Neuronal stem cell (in vitro differentiated cells): Measurements from ENCODE around the gene WFIKKN1.
A peak's percentile ranks its signal among the peaks of the same experiment; 100 is the strongest.

Source experiments
- DNase-seq: peaks from one replicate; pipeline ENCODE4 v3.0.0-alpha.2; 2013; ENCODE audit warnings: low spot score
- H2AFZ ChIP-seq: one replicate; pipeline ENCODE4 v1.6.1; 2013; ENCODE audit warnings: mild to moderate bottlenecking, low read length, inconsistent platforms
- H2AK5ac ChIP-seq: 2 replicates; pipeline ENCODE4 v1.6.1; 2013; ENCODE audit warnings: low read depth, mild to moderate bottlenecking, inconsistent platforms, low read length, moderate library complexity, mixed read lengths
- H2BK120ac ChIP-seq: 2 replicates; pipeline ENCODE4 v1.6.1; 2013; ENCODE audit warnings: low read depth, mild to moderate bottlenecking, inconsistent platforms, low read length, moderate library complexity, mixed read lengths
- H2BK12ac ChIP-seq: one replicate; pipeline ENCODE4 v1.6.1; 2013; ENCODE audit warnings: low read length, inconsistent platforms
- H2BK15ac ChIP-seq: 2 replicates; pipeline ENCODE4 v1.6.1; 2013; ENCODE audit warnings: mild to moderate bottlenecking, low read length, inconsistent platforms, mixed read lengths
- H2BK5ac ChIP-seq: one replicate; pipeline ENCODE4 v1.6.1; 2013; ENCODE audit warnings: inconsistent platforms, mild to moderate bottlenecking, low read length, moderate library complexity
- H3K14ac ChIP-seq: one replicate; pipeline ENCODE4 v1.6.1; 2013; ENCODE audit warnings: low read length, inconsistent platforms
- H3K18ac ChIP-seq: 2 replicates; pipeline ENCODE4 v1.6.1; 2013; ENCODE audit warnings: low read length, inconsistent platforms
- H3K23ac ChIP-seq: 2 replicates; pipeline ENCODE4 v1.6.1; 2013; ENCODE audit warnings: low read depth, mild to moderate bottlenecking, mixed read lengths, low read length, inconsistent platforms; ENCODE audit not compliant: poor library complexity
- H3K27ac ChIP-seq: replicated peaks from 3 replicates; pipeline ENCODE4 v1.5.1; 2013; ENCODE audit warnings: low read length, inconsistent platforms
- H3K27me3 ChIP-seq, 3 experiments: 2 replicates each; pipeline ENCODE4 v1.6.1; 2013; ENCODE audit warnings: low read length in 3 of 3, mild to moderate bottlenecking in 2 of 3, inconsistent platforms in 1 of 3, low read depth in 1 of 3, mixed read lengths in 1 of 3, moderate library complexity in 1 of 3; ENCODE audit not compliant: control insufficient read depth in 3 of 3, insufficient read depth in 3 of 3
- H3K36me3 ChIP-seq, 2 donors: replicated peaks in 1 of 2; 2 replicates each; pipeline ENCODE4 v1.6.1; 2013; ENCODE audit warnings: low read length in 2 of 2; ENCODE audit not compliant: control insufficient read depth in 2 of 2, insufficient read depth in 2 of 2
- H3K4ac ChIP-seq: 2 replicates; pipeline ENCODE4 v1.6.1; 2013; ENCODE audit warnings: inconsistent platforms, mild to moderate bottlenecking, low read length, moderate library complexity
- H3K4me1 ChIP-seq, 2 donors: 1 replicate in 1 of 2; 2 replicates in 1 of 2; pipeline ENCODE4 v1.6.1; 2013; ENCODE audit warnings: low read length in 2 of 2, low read depth in 1 of 2; ENCODE audit not compliant: control insufficient read depth in 2 of 2, insufficient read depth in 1 of 2
- H3K4me2 ChIP-seq: one replicate; pipeline ENCODE4 v1.6.1; 2013; ENCODE audit warnings: mild to moderate bottlenecking, low read length, inconsistent platforms; ENCODE audit not compliant: insufficient read depth, poor library complexity, severe bottlenecking
- H3K4me3 ChIP-seq, 2 donors: 2 replicates each; pipeline ENCODE4 v1.5.1; 2013; ENCODE audit warnings: low read length in 2 of 2, mild to moderate bottlenecking in 2 of 2, inconsistent platforms in 1 of 2, moderate library complexity in 1 of 2
- H3K79me1 ChIP-seq: one replicate; pipeline ENCODE4 v1.6.1; 2013; ENCODE audit warnings: low read depth, mild to moderate bottlenecking, inconsistent platforms, low read length, moderate library complexity
- H3K9ac ChIP-seq: one replicate; pipeline ENCODE4 v1.6.1; 2013; ENCODE audit warnings: mild to moderate bottlenecking, low read depth, low read length, inconsistent platforms; ENCODE audit not compliant: poor library complexity
- H3K9me3 ChIP-seq, 2 donors: replicated peaks in 1 of 2; 2 replicates each; pipeline versions ENCODE3 to v1.6.1; 2013; ENCODE audit warnings: low read length in 2 of 2, mild to moderate bottlenecking in 2 of 2, inconsistent platforms in 1 of 2, low read depth in 1 of 2, mixed read lengths in 1 of 2, moderate library complexity in 1 of 2; ENCODE audit not compliant: control insufficient read depth in 2 of 2, insufficient read depth in 1 of 2
- H4K8ac ChIP-seq: one replicate; pipeline ENCODE4 v1.6.1; 2013; ENCODE audit warnings: low read depth, mild to moderate bottlenecking, inconsistent platforms, low read length, moderate library complexity
- H4K91ac ChIP-seq: one replicate; pipeline ENCODE4 v1.6.1; 2013; ENCODE audit warnings: low read length, low read depth, mild to moderate bottlenecking, inconsistent platforms; ENCODE audit not compliant: poor library complexity
- WGBS, 2 donors: extraction: QIAGEN DNeasy Blood & Tissue Kit; methylation state at CpG; one replicate each; pipeline ENCODE4 v1.1.7; 2013; ENCODE audit warnings: missing lambda C conversion rate in 2 of 2, mixed read lengths in 1 of 2; ENCODE audit not compliant: insufficient read length in 2 of 2, insufficient replicate concordance in 1 of 2; ENCODE audit errors: extremely low coverage in 2 of 2; 5-methylcytosine and 5-hydroxymethylcytosine counted together

WFIKKN1 gene

GRCh38 chr16:648071-648780 lies 17.4 kb downstream of the WFIKKN1 start:
- WGBS, 2 donors: no CpG with 5 or more reads among the region's 24 CpGs
- H3K9ac ChIP-seq: no peak overlapping the region
- H2BK12ac ChIP-seq: no peak overlapping the region
- peak overlapping the region; percentile 89 for H3K14ac ChIP-seq
- H3K4ac ChIP-seq: no peak overlapping the region
- peak overlapping the region; percentile 76 for H2BK120ac ChIP-seq
- peak overlapping the region; percentile 69 for H2AFZ ChIP-seq
- H3K4me1 ChIP-seq: peaks cover 9 to 16% of the 10 kb centered on the region in 2 donors
- peaks cover 14% of the 10 kb centered on the region for H3K79me1 ChIP-seq
- no peak overlapping the region for H3K23ac ChIP-seq
- no peak overlapping the region for H4K91ac ChIP-seq
- H3K27me3 ChIP-seq: peaks cover 0 to 4% (median 0%) of the 10 kb centered on the region in 3 experiments
- peak overlapping the region; percentile 80 to 89 for H3K4me3 ChIP-seq
- peak overlapping the region; percentile 58 for H3K27ac ChIP-seq
- H3K18ac ChIP-seq: peak overlapping the region; percentile 97
- no peaks in the 10 kb centered on the region for H3K9me3 ChIP-seq
- H2BK15ac ChIP-seq: peak overlapping the region; percentile 84
- H3K4me2 ChIP-seq: peak overlapping the region; percentile 83
- DNase-seq: no peak
- no peak overlapping the region for H4K8ac ChIP-seq
- peak overlapping the region; percentile 79 for H2AK5ac ChIP-seq
- peaks cover 0 to 21% of the 10 kb centered on the region in 2 donors for H3K36me3 ChIP-seq
- H2BK5ac ChIP-seq: peak overlapping the region; percentile 96

GRCh38 chr16:648781-649589 lies 18.2 kb downstream of the WFIKKN1 start, which contains the start of gene WDR90:
Gene WDR90 (plus strand): TSS chr16:649365. CDS start chr16:649417, 52 bp downstream.
- Histone ChIP-seq H2BK12ac (peak within 1 kb of the TSS; percentile 73), H3K4ac (peak within 1 kb of the TSS; percentile 11), H3K27ac (peak within 1 kb of the TSS; percentile 58), H3K36me3 (peaks cover 2 to 28% of the 10 kb centered on the region in 2 donors), H3K4me2 (peak within 1 kb of the TSS; percentile 83), H3K4me1 (peaks cover 9 to 16% of the 10 kb centered on the region in 2 donors), H2AK5ac (peak within 1 kb of the TSS; percentile 79), H3K9ac (peak within 1 kb of the TSS; percentile 98), H3K9me3 (no peaks in the 10 kb centered on the region), H3K79me1 (peaks cover 15% of the 10 kb centered on the region), H3K27me3 (no peaks in the 10 kb centered on the region), H2BK5ac (peak within 1 kb of the TSS; percentile 96), H2BK15ac (peak within 1 kb of the TSS; percentile 92), H4K8ac (no peak within 1 kb of the TSS), H3K4me3 (peak within 1 kb of the TSS; percentile 80 to 89), H3K18ac (peak within 1 kb of the TSS; percentile 97), H2BK120ac (peak within 1 kb of the TSS; percentile 76), H2AFZ (peak within 1 kb of the TSS; percentile 69), H4K91ac (no peak within 1 kb of the TSS), H3K23ac (peak within 1 kb of the TSS; percentile 95), H3K14ac (peak within 1 kb of the TSS; percentile 89)
- no CpG with 5 or more reads among the region's 91 CpGs for WGBS, 2 donors
- peak; percentile 86 for DNase-seq

- no peak overlapping the region for H4K8ac ChIP-seq
- H2AFZ ChIP-seq: peak overlapping the region; percentile 69
- no peak overlapping the region for H4K91ac ChIP-seq
- no peak overlapping the region for H3K27ac ChIP-seq
- H2BK5ac ChIP-seq: no peak overlapping the region
- no peak overlapping the region for H2BK15ac ChIP-seq
- H3K79me1 ChIP-seq: peaks cover 15% of the 10 kb centered on the region
- H3K27me3 ChIP-seq: no peaks in the 10 kb centered on the region
- H3K4ac ChIP-seq: no peak overlapping the region
- no peaks in the 10 kb centered on the region for H3K9me3 ChIP-seq
- H3K18ac ChIP-seq: peak overlapping the region; percentile 76
- no peak overlapping the region for H2AK5ac ChIP-seq
- no CpG with 5 or more reads among the region's 44 CpGs for WGBS, 2 donors
- peaks cover 2 to 30% of the 10 kb centered on the region in 2 donors for H3K36me3 ChIP-seq
- H3K4me3 ChIP-seq: peak overlapping the region; percentile 80 to 89
- peak overlapping the region; percentile 70 for H3K9ac ChIP-seq
- no peak overlapping the region for H2BK12ac ChIP-seq
- DNase-seq: no peak
- peaks cover 9 to 16% of the 10 kb centered on the region in 2 donors for H3K4me1 ChIP-seq
- H3K14ac ChIP-seq: no peak overlapping the region
- H3K4me2 ChIP-seq: peak overlapping the region; percentile 77
- peak overlapping the region; percentile 93 for H3K23ac ChIP-seq
- no peak overlapping the region for H2BK120ac ChIP-seq
Observed at GRCh38 chr16:649631-650030, 18.8 kb downstream of the WFIKKN1 start.

- peaks cover 5 to 49% of the 10 kb centered on the region in 2 donors for H3K36me3 ChIP-seq
- no peaks in the 10 kb centered on the region for H3K27me3 ChIP-seq
- WGBS, 2 donors: no CpG with 5 or more reads among the region's 22 CpGs
- H3K27ac ChIP-seq: no peak overlapping the region
- peaks cover 9 to 16% of the 10 kb centered on the region in 2 donors for H3K4me1 ChIP-seq
- no peak overlapping the region for H3K23ac ChIP-seq
- no peak overlapping the region for H4K8ac ChIP-seq
- no peak overlapping the region for H3K4ac ChIP-seq
- H3K79me1 ChIP-seq: peaks cover 12% of the 10 kb centered on the region
- H3K18ac ChIP-seq: no peak overlapping the region
- H2BK5ac ChIP-seq: no peak overlapping the region
- H2BK15ac ChIP-seq: no peak overlapping the region
- no peak overlapping the region for H3K14ac ChIP-seq
- no peak overlapping the region for H2BK12ac ChIP-seq
- no peak overlapping the region for H2AFZ ChIP-seq
- DNase-seq: no peak
- no peaks in the 10 kb centered on the region for H3K9me3 ChIP-seq
- no peak overlapping the region for H2BK120ac ChIP-seq
- H3K4me3 ChIP-seq: no peak overlapping the region
- no peak overlapping the region for H4K91ac ChIP-seq
- no peak overlapping the region for H3K4me2 ChIP-seq
- no peak overlapping the region for H2AK5ac ChIP-seq
- no peak overlapping the region for H3K9ac ChIP-seq
Observed at GRCh38 chr16:651844-652243, 21.1 kb downstream of the WFIKKN1 start.
